Neuronal stem cell (in vitro differentiated cells): ENCODE results near the gene DDX39A.
A peak's percentile ranks its signal among the peaks of the same experiment; 100 is the strongest.

ENCODE experiments used
- DNase-seq: peaks from one replicate; pipeline ENCODE4 v3.0.0-alpha.2; 2013; ENCODE audit warnings: low spot score
- H2AFZ ChIP-seq: one replicate; pipeline ENCODE4 v1.6.1; 2013; ENCODE audit warnings: mild to moderate bottlenecking, low read length, inconsistent platforms
- H2AK5ac ChIP-seq: 2 replicates; pipeline ENCODE4 v1.6.1; 2013; ENCODE audit warnings: low read depth, mild to moderate bottlenecking, inconsistent platforms, low read length, moderate library complexity, mixed read lengths
- H2BK120ac ChIP-seq: 2 replicates; pipeline ENCODE4 v1.6.1; 2013; ENCODE audit warnings: low read depth, mild to moderate bottlenecking, inconsistent platforms, low read length, moderate library complexity, mixed read lengths
- H2BK12ac ChIP-seq: one replicate; pipeline ENCODE4 v1.6.1; 2013; ENCODE audit warnings: low read length, inconsistent platforms
- H2BK15ac ChIP-seq: 2 replicates; pipeline ENCODE4 v1.6.1; 2013; ENCODE audit warnings: mild to moderate bottlenecking, low read length, inconsistent platforms, mixed read lengths
- H2BK5ac ChIP-seq: one replicate; pipeline ENCODE4 v1.6.1; 2013; ENCODE audit warnings: inconsistent platforms, mild to moderate bottlenecking, low read length, moderate library complexity
- H3K14ac ChIP-seq: one replicate; pipeline ENCODE4 v1.6.1; 2013; ENCODE audit warnings: low read length, inconsistent platforms
- H3K18ac ChIP-seq: 2 replicates; pipeline ENCODE4 v1.6.1; 2013; ENCODE audit warnings: low read length, inconsistent platforms
- H3K23ac ChIP-seq: 2 replicates; pipeline ENCODE4 v1.6.1; 2013; ENCODE audit warnings: low read depth, mild to moderate bottlenecking, mixed read lengths, low read length, inconsistent platforms; ENCODE audit not compliant: poor library complexity
- H3K27ac ChIP-seq: replicated peaks from 3 replicates; pipeline ENCODE4 v1.5.1; 2013; ENCODE audit warnings: low read length, inconsistent platforms
- H3K27me3 ChIP-seq, 3 experiments: 2 replicates each; pipeline ENCODE4 v1.6.1; 2013; ENCODE audit warnings: low read length in 3 of 3, mild to moderate bottlenecking in 2 of 3, inconsistent platforms in 1 of 3, low read depth in 1 of 3, mixed read lengths in 1 of 3, moderate library complexity in 1 of 3; ENCODE audit not compliant: control insufficient read depth in 3 of 3, insufficient read depth in 3 of 3
- H3K36me3 ChIP-seq, 2 donors: replicated peaks in 1 of 2; 2 replicates each; pipeline ENCODE4 v1.6.1; 2013; ENCODE audit warnings: low read length in 2 of 2; ENCODE audit not compliant: control insufficient read depth in 2 of 2, insufficient read depth in 2 of 2
- H3K4ac ChIP-seq: 2 replicates; pipeline ENCODE4 v1.6.1; 2013; ENCODE audit warnings: inconsistent platforms, mild to moderate bottlenecking, low read length, moderate library complexity
- H3K4me1 ChIP-seq, 2 donors: 1 replicate in 1 of 2; 2 replicates in 1 of 2; pipeline ENCODE4 v1.6.1; 2013; ENCODE audit warnings: low read length in 2 of 2, low read depth in 1 of 2; ENCODE audit not compliant: control insufficient read depth in 2 of 2, insufficient read depth in 1 of 2
- H3K4me2 ChIP-seq: one replicate; pipeline ENCODE4 v1.6.1; 2013; ENCODE audit warnings: mild to moderate bottlenecking, low read length, inconsistent platforms; ENCODE audit not compliant: insufficient read depth, poor library complexity, severe bottlenecking
- H3K4me3 ChIP-seq, 2 donors: 2 replicates each; pipeline ENCODE4 v1.5.1; 2013; ENCODE audit warnings: low read length in 2 of 2, mild to moderate bottlenecking in 2 of 2, inconsistent platforms in 1 of 2, moderate library complexity in 1 of 2
- H3K79me1 ChIP-seq: one replicate; pipeline ENCODE4 v1.6.1; 2013; ENCODE audit warnings: low read depth, mild to moderate bottlenecking, inconsistent platforms, low read length, moderate library complexity
- H3K9ac ChIP-seq: one replicate; pipeline ENCODE4 v1.6.1; 2013; ENCODE audit warnings: mild to moderate bottlenecking, low read depth, low read length, inconsistent platforms; ENCODE audit not compliant: poor library complexity
- H3K9me3 ChIP-seq, 2 donors: replicated peaks in 1 of 2; 2 replicates each; pipeline versions ENCODE3 to v1.6.1; 2013; ENCODE audit warnings: low read length in 2 of 2, mild to moderate bottlenecking in 2 of 2, inconsistent platforms in 1 of 2, low read depth in 1 of 2, mixed read lengths in 1 of 2, moderate library complexity in 1 of 2; ENCODE audit not compliant: control insufficient read depth in 2 of 2, insufficient read depth in 1 of 2
- H4K8ac ChIP-seq: one replicate; pipeline ENCODE4 v1.6.1; 2013; ENCODE audit warnings: low read depth, mild to moderate bottlenecking, inconsistent platforms, low read length, moderate library complexity
- H4K91ac ChIP-seq: one replicate; pipeline ENCODE4 v1.6.1; 2013; ENCODE audit warnings: low read length, low read depth, mild to moderate bottlenecking, inconsistent platforms; ENCODE audit not compliant: poor library complexity
- WGBS, 2 donors: extraction: QIAGEN DNeasy Blood & Tissue Kit; methylation state at CpG; one replicate each; pipeline ENCODE4 v1.1.7; 2013; ENCODE audit warnings: missing lambda C conversion rate in 2 of 2, mixed read lengths in 1 of 2; ENCODE audit not compliant: insufficient read length in 2 of 2, insufficient replicate concordance in 1 of 2; ENCODE audit errors: extremely low coverage in 2 of 2; 5-methylcytosine and 5-hydroxymethylcytosine counted together

Gene DDX39A

GRCh38 chr19:14434543-14435319 is 15.6 kb upstream of the DDX39A start:
- no peak for DNase-seq
- H2BK15ac ChIP-seq, result no peak overlapping the region
- H3K9me3 ChIP-seq, result no peaks in the 10 kb centered on the region
- no peak overlapping the region for H4K8ac ChIP-seq
- H3K79me1 ChIP-seq, result peaks cover 16% of the 10 kb centered on the region
- H2BK5ac ChIP-seq, result no peak overlapping the region
- no peak overlapping the region for H3K27ac ChIP-seq
- no CpG with 5 or more reads among the region's 23 CpGs for WGBS, 2 donors
- no peak overlapping the region for H2BK120ac ChIP-seq
- no peak overlapping the region for H4K91ac ChIP-seq
- H3K14ac ChIP-seq, result no peak overlapping the region
- H2BK12ac ChIP-seq, result no peak overlapping the region
- H3K27me3 ChIP-seq, result no peaks in the 10 kb centered on the region
- peak overlapping the region in 1 of 2 donors; percentile 50 for H3K4me3 ChIP-seq
- H3K4me1 ChIP-seq, result peaks cover 5 to 13% of the 10 kb centered on the region in 2 donors
- peak overlapping the region; percentile 97 for H2AK5ac ChIP-seq
- H2AFZ ChIP-seq, result no peak overlapping the region
- H3K9ac ChIP-seq, result no peak overlapping the region
- H3K18ac ChIP-seq, result no peak overlapping the region
- peaks cover 0 to 12% of the 10 kb centered on the region in 2 donors for H3K36me3 ChIP-seq
- H3K23ac ChIP-seq, result peak overlapping the region; percentile 16
- peak overlapping the region; percentile 21 for H3K4me2 ChIP-seq
- H3K4ac ChIP-seq, result no peak overlapping the region

DNA sequence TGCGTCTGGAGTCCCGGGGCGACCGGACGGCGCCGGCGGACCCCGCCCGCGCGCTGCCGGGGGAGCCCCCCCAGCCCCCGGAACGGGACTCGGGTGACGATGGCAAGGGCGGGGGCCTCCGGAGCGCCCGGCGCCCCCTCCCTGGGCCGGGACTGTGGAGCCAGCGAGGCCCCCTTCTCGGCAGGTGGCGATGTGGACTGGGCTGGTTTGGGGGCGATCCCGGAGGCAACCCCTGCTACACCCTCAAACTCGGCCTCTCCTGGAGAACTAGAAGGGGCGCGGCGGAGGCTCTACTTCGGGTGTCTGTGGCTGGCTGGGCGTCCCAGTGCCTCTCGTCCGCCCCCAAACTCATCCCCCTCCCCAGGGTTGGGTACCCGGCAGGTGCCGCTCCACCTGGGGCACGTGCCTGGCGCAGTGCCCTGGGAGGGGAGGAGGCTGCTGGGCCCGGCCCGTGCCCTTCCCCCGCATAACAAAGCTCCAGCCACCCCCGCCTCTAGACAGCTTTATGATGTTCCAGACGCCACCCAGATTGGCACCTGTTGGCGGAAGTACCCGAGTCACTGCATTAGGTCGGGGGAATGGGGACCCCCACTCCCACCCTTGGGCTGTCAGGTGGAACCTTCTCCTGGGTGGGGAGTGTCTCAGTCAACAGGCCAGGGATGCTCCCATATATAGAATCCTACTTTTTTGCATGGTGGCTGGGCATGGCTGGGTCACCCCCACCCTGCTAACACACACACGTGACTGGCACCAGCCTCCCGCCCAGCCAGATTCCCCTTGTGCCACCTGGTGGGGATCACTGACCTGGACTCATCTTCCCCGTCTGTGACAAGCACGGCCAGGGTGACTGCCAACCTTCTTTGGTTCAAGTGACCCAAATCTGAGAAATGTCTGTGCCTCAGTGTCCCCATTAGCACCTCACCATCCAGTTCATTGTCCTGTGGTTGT is 14.7 kb upstream of the DDX39A start:
- Histone ChIP-seq H3K4me1 (peaks cover 5 to 9% of the 10 kb centered on the region in 2 donors), H2BK5ac (peak overlapping the region; percentile 42), H2AK5ac (peak overlapping the region; percentile 97), H3K23ac (peak overlapping the region; percentile 34), H4K8ac (no peak overlapping the region), H2BK120ac (no peak overlapping the region), H3K14ac (peak overlapping the region; percentile 82), H3K4me2 (peak overlapping the region; percentile 84), H3K9me3 (no peaks in the 10 kb centered on the region), H3K9ac (peak overlapping the region; percentile 93), H3K79me1 (peaks cover 11% of the 10 kb centered on the region), H3K27me3 (no peaks in the 10 kb centered on the region), H4K91ac (peak overlapping the region; percentile 28), H2AFZ (peak overlapping the region; percentile 93), H3K4me3 (peak overlapping the region; percentile 50 to 90), H2BK12ac (no peak overlapping the region), H2BK15ac (peak overlapping the region; percentile 15), H3K4ac (peak overlapping the region; percentile 89), H3K27ac (no peak overlapping the region), H3K18ac (peak overlapping the region; percentile 93), H3K36me3 (peaks cover 0 to 9% of the 10 kb centered on the region in 2 donors)
- WGBS, 2 donors, result no CpG with 5 or more reads among the region's 52 CpGs
- DNase-seq, result no peak

DNA sequence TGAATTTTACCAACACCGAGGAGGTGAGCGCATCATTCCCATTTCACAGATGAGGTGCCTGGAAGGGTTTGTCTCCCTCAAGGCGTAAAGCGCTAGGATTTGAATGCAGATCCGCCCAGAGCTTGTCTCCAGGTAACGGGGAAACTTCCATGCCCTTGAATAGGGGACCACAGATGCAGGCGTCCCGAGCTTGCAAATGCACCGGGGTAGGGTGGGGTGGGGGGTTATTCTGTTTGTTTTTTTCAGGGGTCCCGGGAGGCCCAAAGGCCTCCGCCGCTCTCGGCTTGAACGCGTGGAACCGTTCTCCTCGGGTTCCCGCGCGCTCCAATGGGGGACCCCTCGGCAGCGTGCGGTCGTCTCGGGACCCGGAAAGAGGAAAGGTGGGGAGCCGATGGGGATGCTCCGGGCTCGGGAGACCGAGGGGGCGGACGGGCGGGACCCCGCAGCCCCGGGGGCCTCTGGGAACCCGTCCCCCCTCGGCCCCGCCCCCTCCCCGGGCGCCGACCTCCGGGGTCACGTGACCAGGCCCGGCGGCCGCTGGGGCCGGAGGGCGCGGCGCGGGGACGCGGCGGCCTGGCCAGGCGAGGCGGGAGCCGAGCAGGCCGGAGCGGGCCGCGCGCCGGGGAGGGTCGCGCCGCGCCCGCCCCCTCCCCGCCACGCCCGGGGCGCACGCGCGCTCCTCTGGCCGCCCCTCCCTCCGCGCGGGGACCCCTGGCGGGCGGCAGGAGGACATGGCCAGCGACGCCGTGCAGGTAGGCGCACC is 13.8 kb upstream of the DDX39A start, which contains the start of gene PKN1:
TSS of gene PKN1 (plus strand) at position 516 of the 763 bp plus-strand sequence. CDS start at position 732, 216 bp downstream.
- Histone ChIP-seq H2BK12ac (no peak within 1 kb of the TSS), H3K4ac (peak within 1 kb of the TSS; percentile 89), H2BK5ac (peak within 1 kb of the TSS; percentile 42), H3K36me3 (peaks cover 0 to 9% of the 10 kb centered on the region in 2 donors), H3K4me1 (peaks cover 5 to 8% of the 10 kb centered on the region in 2 donors), H3K27me3 (no peaks in the 10 kb centered on the region), H2AK5ac (peak within 1 kb of the TSS; percentile 97), H2BK15ac (peak within 1 kb of the TSS; percentile 15), H3K4me3 (peak within 1 kb of the TSS; percentile 50 to 90), H3K18ac (peak within 1 kb of the TSS; percentile 93), H3K79me1 (peaks cover 11% of the 10 kb centered on the region), H3K4me2 (peak within 1 kb of the TSS; percentile 84), H3K27ac (no peak within 1 kb of the TSS), H3K14ac (peak within 1 kb of the TSS; percentile 82), H4K8ac (no peak within 1 kb of the TSS), H2AFZ (peak within 1 kb of the TSS; percentile 93), H3K23ac (peak within 1 kb of the TSS; percentile 34), H4K91ac (peak within 1 kb of the TSS; percentile 28), H3K9me3 (no peaks in the 10 kb centered on the region), H3K9ac (peak within 1 kb of the TSS; percentile 93), H2BK120ac (no peak within 1 kb of the TSS)
- no CpG with 5 or more reads among the region's 85 CpGs for WGBS, 2 donors
- DNase-seq, result peak; percentile 67
